ENCODE results near the gene SMIM21.

- TF ChIP-seq CTCF (optimal IDR thresholded peaks at IDR 0.05 in 1 of 3, IDR thresholded peaks at IDR 0.05 in 1 of 3, conservative IDR thresholded peaks at IDR 0.05 in 1 of 3; ENCODE audit: extremely low read depth in 1 of 3, insufficient read depth in 2 of 3, low read length in 3 of 3): no peak
- no peak for TF ChIP-seq EZH2 (IDR thresholded peaks at IDR 0.05; ENCODE audit: low read length)
These were observed at the start of gene SMIM21 for GRCh38 chr18:75427603-75428002.
